Measurements from ENCODE around the gene MTG1.
"Not testable (repeated sequence)": the region's sequence is repeated elsewhere in the genome, so short reads cannot be mapped to it uniquely, and the experiment has no call there.

MTG1 gene

DNA sequence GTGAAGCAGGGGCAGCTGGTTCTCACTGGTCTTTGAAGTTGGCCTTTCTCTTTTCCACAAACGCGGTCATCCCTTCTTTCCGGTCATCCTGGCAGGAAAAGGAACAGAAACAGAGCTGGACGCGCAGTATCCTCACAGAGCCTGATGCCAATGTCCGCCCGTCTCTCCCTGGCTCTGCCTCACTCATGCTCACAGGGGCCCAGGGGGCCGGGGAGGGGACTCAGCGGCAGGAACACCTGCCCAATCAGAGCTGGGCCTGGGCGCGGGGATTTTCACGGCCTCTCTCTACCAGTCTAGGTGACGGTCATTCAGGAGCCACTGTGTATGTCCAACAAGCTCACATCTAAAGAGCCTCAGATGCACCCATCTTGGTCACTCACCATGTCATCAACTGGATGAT lies 31.1 kb upstream of the MTG1 start:
- ChIA-PET CTCF (interaction anchor here (1.4 to 3.0 kb wide), 4 partner anchors 9 to 38 kb away, joined by 3 to 21 read pairs (median 4); no protein-coding TSS in a partner anchor), POLR2A (no interaction called here)
- DNase-seq (ENCODE audit: extremely low spot score), result no peak
- TF ChIP-seq, protein P1, sequence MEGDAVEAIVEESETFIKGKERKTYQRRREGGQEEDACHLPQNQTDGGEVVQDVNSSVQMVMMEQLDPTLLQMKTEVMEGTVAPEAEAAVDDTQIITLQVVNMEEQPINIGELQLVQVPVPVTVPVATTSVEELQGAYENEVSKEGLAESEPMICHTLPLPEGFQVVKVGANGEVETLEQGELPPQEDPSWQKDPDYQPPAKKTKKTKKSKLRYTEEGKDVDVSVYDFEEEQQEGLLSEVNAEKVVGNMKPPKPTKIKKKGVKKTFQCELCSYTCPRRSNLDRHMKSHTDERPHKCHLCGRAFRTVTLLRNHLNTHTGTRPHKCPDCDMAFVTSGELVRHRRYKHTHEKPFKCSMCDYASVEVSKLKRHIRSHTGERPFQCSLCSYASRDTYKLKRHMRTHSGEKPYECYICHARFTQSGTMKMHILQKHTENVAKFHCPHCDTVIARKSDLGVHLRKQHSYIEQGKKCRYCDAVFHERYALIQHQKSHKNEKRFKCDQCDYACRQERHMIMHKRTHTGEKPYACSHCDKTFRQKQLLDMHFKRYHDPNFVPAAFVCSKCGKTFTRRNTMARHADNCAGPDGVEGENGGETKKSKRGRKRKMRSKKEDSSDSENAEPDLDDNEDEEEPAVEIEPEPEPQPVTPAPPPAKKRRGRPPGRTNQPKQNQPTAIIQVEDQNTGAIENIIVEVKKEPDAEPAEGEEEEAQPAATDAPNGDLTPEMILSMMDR (IDR thresholded peaks at IDR 0.05; ENCODE audit: control extremely low read depth, extremely low read depth, low read depth, missing control alignments), result no peak

DNA sequence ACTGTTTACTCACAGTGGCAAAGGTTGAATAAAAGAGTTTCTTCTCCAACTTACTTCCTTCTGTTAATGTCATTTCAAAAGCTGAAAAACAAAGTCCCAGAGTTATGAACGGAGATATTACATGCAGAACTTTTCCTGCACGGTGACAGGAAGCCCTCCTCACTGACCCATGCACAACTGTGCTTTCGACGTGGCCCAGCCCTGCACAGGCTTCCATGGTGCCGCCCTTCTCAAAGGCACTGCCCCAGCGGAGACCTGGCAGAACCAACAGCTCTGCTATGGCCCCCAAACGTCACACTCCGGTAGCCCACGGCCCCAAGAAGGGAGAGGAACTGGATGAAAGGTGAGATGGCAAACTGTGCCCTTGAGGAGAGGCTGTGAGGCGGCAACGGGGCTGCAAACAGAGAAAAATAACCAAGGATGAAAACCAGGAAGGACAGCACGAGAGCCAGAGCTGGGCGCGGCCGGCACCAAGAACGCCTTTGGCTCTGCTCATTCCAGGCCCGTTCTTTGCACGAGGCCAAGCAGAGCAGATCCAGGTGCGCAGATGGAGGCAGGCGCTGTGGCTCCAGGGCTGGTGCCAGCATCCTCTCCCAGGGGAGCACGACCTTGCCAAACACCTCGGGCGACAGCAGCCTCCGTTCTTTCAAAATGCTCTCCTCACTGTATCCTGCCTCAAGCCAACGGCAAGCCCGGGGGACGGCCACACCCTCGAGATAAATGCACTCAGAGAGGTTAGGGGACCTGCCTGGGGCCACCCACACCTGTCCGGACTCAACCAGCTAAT lies 29.1 kb upstream of the MTG1 start:
- TF ChIP-seq, protein P1 (IDR thresholded peaks at IDR 0.05; ENCODE audit: control extremely low read depth, extremely low read depth, low read depth, missing control alignments), result no peak
- DNase-seq (ENCODE audit: extremely low spot score), result no peak
- POLR2A ChIA-PET, result no interaction called here
- CTCF ChIA-PET, result no interaction called here

DNA sequence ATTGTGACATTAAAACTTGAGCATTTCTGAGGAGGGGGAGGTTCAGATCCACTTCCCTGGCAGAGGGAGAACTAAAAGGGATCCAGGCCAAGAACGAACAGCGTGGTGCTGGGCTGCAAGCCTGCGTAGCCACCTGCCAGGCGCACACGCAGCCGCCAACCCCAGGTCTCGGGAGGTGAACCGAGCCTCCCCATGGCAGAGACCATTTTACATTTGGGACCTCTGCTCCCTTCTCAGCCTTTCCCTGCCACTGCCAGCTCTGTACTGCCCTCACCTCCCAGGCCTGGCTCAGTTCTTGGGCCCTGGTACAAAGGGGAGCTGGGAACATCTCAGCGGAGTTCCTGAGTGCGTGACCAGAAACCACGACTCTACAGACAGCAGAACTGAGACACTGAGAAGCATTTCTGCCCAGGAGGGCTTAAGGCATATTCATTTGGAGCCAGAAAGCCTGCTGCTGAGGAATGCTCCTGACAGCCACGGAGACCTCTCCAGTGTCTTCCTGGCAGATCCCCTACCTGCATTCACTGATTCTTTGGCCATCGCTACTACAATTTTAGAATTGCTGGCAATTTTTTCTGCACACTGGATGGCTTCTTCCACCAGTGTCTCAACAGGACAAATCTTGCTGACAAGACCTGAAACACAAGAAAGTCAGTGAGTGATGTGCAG lies 28.4 kb upstream of the MTG1 start:
- CTCF ChIA-PET, result no interaction called here
- POLR2A ChIA-PET, result no interaction called here
- TF ChIP-seq, protein P1 (IDR thresholded peaks at IDR 0.05; ENCODE audit: control extremely low read depth, extremely low read depth, low read depth, missing control alignments), result no peak
- DNase-seq (ENCODE audit: extremely low spot score), result no peak

DNA sequence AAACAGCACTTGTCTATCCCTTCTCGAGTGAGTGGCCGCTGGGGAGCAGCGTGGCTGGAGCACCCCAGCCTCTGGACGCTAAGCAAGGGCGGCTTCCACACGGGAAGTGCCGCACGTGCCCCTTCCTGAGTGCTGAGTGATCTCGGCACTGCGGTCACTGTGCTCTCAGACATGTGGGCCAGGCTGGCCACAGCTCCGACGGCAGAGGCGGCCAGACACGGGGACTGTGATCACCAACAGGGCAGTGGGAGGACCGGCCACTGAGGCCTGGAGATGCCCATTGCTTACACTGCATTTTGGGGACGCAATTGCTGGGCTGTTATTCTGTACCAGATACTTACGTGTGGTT lies 27.9 kb upstream of the MTG1 start:
- DNase-seq (ENCODE audit: extremely low spot score), result no peak
- ChIA-PET CTCF (interaction anchor here (1.5 kb wide), 1 partner anchor 37 kb away, joined by 3 read pairs; no protein-coding TSS in a partner anchor), POLR2A (no interaction called here)
- TF ChIP-seq, protein P1 (IDR thresholded peaks at IDR 0.05; ENCODE audit: control extremely low read depth, extremely low read depth, low read depth, missing control alignments), result no peak

DNA sequence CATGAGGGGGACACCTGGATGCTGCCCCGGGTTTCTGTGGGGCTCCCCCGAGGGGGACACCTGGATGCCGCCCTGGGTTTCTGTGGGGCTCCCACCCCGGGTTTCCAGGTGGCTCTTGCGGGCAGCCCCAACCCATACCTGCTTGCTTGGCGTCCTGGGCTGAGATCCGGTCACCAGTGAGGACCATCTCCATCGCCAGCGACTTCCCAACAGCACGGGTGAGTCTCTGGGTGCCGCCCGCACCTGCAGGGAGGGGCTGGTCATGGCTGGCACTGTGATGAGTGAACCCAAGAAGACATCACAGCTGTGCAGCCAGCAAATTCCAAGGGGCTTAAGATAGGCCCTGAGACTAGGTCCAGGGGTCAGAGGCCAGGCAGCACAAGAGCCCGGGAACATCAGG lies 27.2 kb upstream of the MTG1 start:
- ChIA-PET POLR2A (no interaction called here), CTCF (interaction anchor here (1.5 kb wide), 1 partner anchor 37 kb away, joined by 3 read pairs; no protein-coding TSS in a partner anchor)
- no peak for DNase-seq (ENCODE audit: extremely low spot score)
- TF ChIP-seq, protein P1 (IDR thresholded peaks at IDR 0.05; ENCODE audit: control extremely low read depth, extremely low read depth, low read depth, missing control alignments), result no peak

DNA sequence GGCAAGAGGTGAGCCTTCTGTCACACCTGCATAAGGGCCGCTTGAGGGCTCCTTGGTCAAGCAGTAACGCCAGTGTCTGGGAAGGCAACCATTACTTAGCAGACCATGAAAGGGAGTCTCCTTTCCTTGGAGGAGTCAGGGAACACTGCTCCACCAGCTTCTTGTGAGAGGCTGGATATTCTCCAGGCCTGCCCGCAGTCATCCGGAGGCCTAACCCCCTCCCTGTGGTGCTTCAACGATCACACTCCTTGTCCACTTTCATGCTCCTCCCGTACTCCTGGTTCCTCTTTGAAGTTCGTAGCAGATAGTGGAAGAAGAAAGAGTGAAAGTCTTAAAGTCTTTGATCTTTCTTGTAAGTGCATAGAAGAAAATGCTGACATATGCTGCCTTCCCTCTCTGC lies 26.5 kb upstream of the MTG1 start:
- CTCF ChIA-PET, result interaction anchor here (1.5 kb wide), 1 partner anchor 38 kb away, joined by 3 read pairs; no protein-coding TSS in a partner anchor
- POLR2A ChIA-PET, result interaction anchor here (0.6 kb wide), 1 partner anchor 55 kb away, joined by 5 read pairs; no protein-coding TSS in a partner anchor
- not testable (repeated sequence) for DNase-seq (ENCODE audit: extremely low spot score)

DNA sequence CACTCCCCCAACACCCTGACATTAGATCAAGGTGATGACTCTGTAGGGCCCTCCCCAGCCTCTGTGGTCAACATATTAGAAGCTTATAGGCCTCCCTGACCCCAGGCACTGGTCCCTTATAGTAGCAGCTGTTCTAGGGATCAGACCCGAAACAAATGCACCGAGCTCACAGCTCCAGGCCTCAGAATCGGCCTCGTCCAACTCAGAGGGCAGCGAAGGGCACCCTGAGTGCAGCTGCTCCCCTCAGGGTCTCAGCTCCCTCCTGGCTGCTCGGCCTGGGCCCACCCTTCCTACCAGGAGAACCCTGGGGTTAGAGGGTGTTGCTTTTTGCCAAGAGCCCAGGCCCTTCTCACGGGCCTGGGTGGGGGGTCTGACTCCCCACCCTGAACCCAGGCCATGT lies 25.8 kb upstream of the MTG1 start:
- TF ChIP-seq, protein P1 (IDR thresholded peaks at IDR 0.05; ENCODE audit: control extremely low read depth, extremely low read depth, low read depth, missing control alignments), result no peak
- POLR2A ChIA-PET, result interaction anchor here (0.6 kb wide), 1 partner anchor 54 kb away, joined by 5 read pairs; no protein-coding TSS in a partner anchor
- CTCF ChIA-PET, result no interaction called here
- no peak for DNase-seq (ENCODE audit: extremely low spot score)

Measured in GM10248 (cell line).